ENCODE data around the gene EFCAB5.
"Not testable (repeated sequence)": the region's sequence is repeated elsewhere in the genome, so short reads cannot be mapped to it uniquely, and the experiment has no call there.

EFCAB5 gene

DNA sequence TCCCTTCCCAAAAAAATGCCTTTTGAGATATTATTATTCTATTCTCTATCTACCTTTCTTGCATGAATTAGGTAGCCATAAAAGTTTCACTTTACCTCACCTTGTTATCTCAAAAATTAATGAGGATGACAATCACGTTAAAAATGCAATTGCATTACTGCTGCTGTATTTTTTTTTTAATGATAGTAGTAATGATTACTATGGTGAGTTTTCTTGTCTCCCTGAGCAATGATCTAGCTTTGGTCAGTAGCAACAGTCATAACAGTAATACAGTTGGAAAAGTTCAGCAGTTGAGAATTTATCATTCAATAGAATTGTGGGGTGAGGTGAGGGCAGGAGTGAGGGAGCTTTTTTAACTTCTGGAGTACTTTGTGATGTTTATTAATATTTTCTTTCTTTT, at the start of gene EFCAB5:
EFCAB5 (plus strand) TSS at position 301 of the 400 bp plus-strand sequence. CDS start 163 bp downstream, outside the sequence.
- DNase-seq, result no peak

DNA sequence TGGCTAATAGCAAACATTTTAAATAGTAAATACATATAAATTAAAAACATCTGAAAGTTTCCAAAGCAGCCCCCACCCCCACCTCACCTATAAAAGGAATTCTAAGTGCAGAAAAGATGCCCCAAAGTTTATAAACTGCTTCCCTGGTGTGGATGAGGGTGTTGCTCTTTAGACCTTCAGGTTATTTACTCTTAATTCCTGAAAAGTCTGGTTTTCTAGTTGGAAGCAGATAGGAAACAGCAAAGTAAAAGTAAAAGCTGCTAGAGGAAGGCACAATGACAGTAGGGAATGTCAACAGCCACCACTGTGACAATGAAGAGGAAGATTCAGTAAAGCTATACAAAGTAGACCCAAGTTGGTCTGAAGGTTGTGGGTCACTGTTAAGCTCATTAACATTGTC, 49.2 kb upstream of the EFCAB5 start:
- DNase-seq, result no peak

DNA sequence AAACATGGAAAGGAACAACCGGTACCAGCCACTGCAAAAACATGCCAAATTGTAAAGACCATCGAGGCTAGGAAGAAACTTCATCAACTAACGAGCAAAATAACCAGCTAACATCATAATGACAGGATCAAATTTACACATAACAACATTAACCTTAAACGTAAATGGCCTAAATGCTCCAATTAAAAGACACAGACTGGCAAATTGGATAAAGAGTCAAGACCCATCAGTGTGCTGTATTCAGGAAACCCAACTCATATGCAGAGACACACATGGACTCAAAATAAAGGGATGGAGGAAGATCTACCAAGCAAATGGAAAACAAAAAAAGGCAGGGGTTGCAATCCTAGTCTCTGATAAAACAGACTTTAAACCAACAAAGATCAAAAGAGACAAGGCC, 44.3 kb upstream of the EFCAB5 start:
- not testable (repeated sequence) for DNase-seq

DNA sequence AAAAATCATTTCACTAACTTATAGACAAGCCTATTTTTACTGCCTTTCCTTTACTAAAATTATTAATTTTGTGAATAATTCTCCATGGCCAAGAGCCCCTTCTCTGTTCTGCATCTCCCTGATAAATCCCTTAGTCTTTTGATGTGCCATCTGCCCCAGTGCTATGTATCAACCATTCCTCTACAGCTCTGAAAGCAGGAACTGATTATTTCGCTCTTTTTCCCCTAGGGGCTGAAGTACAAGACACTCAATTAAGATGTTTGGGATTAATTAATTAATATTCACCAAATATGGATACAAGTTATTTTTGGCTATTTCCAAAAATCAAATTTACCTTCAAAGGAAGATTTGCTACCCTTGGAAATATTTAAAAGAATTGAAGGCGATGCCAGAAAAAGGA, 38.0 kb upstream of the EFCAB5 start:
- no peak for DNase-seq

DNA sequence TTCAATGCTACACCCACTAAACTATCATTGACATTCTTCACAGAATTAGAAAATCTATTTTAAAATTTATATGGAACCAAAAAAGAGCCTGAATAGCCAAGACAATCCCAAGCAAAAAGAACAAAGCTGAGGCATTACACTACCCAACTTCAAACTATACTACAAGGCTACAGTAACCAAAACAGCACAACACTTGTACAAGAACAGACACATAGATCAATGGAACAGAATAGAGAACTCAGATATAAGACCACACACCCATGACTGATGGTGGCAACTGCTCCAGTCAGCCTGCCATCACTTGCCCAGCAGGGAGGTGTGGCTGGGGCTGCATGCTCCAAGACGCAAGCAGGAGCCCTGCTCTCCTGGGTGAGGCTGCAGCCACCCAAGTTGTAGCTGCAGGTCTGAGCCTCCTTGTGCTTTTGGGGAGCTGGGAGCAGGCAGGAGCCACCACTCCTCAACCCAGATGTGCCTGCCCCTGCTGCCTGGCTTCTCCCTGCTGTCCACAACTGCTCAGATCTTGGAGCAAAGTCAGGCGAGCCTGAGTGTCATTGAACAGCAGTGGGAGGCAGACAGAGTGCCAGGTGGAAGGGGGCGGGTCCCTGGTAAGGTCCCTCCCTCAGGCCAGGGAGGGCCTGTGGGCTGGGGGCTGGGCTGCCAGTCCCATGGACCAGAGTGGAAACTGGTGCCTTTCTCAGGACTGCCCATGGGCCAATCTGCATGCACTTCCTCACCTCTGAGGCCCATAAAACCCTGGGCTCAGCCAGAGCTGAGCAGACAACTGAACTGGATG, 36.2 kb upstream of the EFCAB5 start:
- no peak for DNase-seq

DNA sequence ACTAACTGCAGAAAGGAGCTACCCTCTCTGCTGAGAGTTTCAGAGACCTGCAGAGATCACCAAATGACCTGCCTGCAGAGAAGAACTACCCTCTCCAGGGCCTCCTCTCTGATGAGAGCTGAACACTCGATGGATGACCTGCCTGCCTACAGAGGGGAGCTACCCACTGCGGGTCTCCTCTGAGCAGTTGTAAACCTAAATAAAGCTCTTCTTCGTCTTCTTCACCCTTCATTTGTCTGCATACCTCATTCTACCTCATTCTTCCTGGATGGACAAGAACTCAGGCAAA, 35.6 kb upstream of the EFCAB5 start:
- no peak for DNase-seq

DNA sequence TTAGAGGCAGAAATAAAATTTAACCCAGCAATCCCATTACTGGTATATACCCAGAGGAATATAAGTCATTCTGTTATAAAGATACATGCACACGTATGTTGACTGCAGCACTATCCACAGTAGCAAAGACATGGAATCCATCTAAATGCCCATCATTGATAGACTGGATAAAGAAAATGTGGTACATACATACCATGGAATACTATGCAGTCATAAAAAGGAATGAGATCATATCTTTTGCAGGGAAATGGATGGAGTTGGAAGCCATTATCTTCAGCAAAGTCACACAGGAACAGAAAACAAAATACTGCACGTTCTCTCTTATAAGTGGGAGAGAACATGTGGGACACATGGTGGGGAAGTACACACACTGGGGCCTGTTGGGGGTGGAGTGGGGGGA, 34.5 kb upstream of the EFCAB5 start:
- no peak for DNase-seq

DNA sequence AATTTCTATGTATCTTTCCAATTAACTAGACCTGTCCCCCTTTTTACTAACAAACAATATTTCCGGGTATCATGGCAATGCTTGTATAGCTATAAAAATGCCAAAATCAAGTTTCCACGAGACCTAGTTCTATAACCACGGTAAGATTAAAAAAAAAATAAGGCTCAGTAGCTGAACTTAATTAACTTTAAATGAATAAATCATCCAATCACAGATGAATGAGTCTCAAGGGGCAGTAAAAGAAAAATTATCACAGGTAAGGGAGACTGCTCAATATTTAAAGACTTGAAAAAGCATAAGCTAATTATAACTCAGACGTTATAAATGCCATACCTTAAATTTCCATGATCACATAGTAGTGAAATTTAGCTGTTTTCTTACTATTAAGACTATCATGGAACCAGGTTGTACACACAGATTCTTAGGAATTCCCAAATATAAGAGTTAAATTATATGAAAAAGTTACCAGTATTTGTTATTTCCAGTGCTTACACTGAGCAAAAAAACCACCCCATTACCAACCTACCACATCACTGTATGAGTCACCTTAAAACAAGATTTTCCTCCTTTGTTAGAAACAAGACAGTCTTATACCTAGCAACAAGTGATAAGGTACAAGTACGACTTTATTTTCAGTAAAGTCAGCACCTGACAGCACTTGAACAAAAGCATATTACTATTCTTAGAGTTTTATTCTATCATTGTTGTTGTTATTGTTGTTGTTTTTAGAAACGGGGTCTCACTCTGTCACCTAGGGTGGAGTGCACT, 32.0 kb upstream of the EFCAB5 start:
- DNase-seq, result no peak

DNA sequence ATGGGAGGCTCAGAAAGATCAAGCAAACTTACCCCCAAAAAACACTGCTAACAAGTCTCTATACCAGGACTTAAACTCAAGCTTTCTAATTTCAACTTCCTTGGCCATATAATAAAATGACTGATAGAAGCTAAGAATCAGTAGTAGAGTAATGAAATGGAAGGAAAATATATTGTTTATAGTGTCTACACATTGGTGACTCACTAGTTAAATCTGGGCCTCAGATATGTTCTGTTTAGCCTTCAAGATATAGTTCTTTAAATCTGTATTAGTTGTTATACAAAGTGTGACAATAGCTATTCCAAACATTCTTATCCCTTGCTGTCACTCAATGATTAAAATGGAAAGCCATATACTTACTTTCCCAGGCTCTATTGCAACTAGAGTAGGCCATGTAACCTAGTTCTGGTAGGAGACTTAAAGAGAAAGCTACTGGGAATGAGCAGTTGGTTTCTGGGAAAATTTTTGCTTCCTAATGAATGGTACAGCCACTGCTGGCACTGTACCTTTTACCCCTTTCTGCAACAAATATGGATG, 29.7 kb upstream of the EFCAB5 start:
- no peak for DNase-seq

DNA sequence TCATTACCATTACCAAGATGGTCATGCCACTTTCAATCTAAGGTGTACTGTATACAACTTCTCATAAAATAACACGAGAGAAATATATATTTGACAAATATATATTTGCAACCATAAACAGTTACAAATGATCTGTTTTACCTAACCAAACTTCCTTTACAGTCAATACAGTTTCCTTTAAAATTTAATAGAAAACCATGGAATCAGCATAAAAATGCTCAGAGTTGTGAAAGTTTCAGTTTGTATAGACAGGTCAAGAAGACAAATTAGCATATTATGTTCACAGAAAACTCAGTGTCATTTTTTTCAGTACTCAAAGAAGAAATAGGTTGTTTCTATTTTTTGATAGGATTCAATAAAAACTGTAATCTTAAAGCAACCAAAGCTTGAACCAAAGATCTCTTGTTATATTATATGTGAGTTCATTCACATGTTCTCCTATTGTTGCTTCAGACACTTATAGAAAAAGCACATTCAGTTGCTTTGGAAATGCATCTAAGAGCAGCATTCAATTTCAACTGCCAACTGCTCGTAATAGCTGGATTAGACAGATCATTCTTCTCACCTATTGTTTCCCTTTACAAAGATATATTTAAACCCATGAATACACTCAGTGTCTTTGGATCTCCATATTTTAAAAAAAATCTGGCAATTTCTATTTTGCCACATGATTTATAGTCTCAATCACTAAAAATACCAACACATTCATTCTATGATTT, 26.5 kb upstream of the EFCAB5 start:
- no peak for DNase-seq

DNA sequence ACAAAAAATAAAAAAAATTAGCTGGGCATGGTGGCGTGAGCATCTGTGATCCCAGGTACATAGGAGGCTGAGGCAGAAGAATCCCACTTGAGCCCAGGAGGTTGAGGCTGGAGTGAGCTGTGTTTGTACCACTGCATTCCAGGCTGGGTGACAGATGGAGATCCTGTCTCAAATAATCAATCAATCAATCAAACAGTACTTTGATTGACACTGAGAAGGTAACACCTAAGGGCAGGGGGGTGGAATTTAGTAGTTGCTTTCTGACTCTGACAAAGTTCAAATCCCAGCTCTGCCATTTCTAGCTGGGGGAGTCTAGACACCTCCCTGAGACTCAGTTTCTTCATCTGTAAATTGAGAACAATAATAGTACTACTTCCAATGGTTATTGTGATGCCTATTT, 23.4 kb upstream of the EFCAB5 start:
- DNase-seq, result no peak

DNA sequence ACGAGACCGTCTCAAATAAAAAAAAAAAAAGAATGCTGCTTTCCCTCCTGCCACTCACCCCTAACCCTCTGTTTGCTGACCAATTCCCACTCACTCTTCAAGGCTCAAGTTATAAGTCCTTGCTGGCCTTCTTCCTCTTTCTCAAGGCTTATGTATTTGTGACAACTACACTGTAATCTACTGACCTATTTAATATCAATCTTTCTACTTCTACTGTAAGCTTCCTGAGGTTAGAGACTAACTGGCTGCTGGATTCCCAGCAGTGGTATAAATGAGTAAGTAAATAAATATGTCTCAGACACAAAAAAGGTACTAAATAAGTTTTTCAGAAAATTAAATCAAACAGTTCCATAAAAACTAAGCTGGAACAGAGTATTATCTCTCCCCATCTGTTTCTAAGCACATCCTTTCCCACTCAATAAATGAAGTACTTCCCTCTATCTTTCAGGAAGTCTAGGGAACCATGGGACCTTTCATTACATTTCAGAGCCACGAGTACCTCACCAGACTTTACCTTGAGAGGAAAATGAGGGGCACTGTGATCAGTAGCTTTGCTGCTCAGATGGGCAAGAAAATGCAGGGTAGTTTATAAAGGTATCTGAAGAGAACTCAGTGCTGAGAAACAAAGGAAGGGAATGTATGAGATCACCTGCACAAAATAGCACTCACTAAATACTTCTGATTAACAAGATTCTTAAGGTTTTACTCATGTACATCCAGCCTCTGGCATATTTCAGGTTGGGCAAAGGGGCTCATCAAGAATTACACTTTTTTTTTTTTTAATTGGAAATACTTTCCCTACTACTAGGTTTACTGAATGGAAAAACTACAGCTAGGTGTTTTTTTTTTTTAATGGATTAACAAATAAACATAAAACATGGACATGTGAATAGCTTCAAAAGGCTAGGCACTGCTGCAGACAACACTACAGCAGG, 22.2 kb upstream of the EFCAB5 start:
- no peak for DNase-seq

DNA sequence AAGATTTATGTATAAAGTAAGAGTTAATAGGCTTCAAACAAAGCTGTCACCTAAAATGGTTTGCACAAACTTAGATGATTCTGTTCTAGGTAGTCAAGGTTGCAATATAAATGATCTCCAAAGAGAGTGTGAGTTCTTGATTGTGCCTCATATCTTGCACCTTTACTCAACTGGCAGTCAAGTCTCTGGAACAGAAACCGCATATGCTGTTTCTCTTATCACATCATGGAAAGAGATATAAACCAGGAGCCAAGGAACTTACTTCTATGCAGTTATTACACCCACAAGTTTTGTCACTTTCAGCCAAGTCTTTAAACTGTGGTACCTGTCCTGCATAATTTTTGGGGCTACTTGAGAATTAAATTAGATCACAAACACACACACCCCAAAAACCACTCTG, 16.6 kb upstream of the EFCAB5 start:
- no peak for DNase-seq

DNA sequence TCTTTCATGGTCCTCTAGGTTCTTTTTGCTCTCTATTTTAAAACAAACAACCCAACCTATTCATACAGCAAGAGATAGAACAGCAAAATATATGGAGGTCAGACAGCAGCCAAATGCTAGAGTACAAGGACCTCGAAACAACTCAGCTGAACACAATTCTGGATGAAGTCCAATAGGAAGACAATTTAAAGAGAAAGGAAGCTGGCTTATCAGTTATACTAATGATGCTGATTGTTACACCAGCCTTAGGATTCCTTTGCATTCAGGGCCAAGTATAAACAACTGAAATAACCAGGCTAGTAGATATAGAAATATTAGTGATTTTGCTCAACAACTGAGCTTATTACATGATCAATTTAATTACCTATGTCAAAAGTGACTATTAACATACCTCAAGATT, 13.9 kb upstream of the EFCAB5 start:
- DNase-seq, result no peak

DNA sequence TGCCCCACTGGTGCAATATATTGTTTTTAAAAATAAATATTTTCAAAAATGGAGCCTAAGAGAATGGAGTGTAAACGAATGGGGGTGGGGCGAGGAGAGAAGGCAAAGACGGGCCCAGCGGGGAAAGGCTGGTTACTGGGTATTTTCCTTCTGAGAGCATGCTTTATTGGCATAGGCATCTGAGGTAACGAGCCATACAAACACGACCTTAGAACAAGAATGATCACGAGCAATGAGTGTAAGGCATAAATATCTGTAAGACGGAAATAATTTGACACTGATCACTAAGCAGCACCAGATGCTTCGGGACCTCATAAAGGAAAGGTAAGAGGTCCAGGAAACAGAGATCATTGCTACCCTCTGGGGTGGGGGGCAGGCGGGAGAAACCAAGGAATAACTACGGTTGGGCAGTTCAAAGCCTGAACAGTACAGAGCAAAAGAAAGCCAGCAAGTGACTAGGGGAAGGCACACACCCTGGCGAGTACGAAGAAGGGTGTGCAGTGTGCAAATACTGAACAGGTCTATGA, 12.4 kb upstream of the EFCAB5 start:
- DNase-seq, result no peak

DNA sequence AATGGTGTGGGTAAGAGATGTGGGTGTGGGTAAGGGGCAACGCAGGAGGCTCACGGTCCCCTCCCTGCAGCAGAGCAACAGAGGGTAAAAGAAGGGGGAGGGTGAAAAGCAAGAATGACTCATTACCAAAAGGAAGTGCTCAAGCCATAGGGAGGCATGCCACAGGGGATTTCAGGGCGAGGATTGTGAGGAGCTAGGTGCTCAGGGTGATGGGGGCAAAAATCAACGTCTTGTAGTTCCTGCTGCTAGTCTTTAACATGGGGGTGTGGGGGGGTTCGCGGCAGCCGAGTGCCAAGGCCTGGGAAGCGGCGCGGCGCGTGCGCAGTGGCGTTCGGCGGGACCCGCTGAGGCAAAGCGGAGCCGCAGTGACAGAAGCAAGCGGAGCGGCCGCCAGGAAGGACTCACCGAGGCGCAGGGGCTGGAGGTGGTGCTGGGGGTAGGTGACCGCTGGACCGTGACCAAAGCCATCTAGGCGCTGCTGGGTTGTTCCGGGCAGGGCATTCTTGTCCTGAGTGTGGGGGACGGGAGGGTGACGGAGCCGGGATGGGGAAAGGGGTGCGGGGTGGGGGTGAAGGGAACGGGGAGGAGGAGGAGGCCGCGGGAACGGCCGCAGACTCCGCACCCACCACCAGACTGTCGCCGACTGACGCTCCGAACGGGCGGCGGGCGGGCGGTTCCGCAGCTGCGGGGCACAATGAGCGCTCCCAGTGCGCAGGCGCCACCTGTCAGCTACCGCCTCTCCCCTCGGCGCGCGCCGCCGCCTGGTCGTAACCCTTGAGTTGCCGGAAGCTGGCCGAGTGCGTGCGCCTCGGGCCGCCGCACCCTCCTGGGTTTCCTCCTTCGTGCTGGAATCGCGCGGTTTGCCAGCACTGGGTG, 11.7 kb upstream of the EFCAB5 start, which contains the start of gene SSH2:
SSH2 (minus strand) TSS at position 696 of the 876 bp plus-strand sequence; CDS start at position 468, 228 bp downstream.
- peak; percentile 85 for DNase-seq

DNA sequence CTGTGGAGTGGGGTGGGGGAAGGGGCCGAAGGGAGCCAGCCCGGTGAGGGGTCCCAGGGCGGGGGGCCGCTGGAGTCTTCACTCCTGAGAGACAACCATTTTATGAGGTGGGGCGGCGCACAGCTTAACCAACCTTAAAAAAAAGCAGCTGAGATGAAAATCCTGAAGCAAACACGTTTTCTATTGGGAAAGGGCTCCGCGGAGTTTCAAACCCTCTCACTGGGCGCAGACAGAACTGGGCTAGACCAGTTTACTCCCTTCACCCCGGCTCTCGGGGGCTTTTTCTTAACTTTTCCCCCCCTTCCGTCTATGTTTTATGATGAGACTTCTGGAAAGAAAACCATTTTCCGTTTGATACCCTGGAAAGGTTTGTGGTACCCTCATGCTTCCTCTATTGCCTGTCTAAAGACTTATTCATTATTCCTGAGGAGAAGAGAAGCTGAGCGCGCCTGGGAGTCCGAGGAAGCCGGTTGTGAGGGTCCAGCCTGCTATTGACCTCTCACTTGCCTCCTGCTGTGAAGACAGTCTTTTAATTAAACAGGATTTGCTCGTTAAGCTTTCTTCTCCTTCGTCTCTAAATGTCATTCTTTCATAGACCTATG, 10.9 kb upstream of the EFCAB5 start:
- DNase-seq, result no peak

DNA sequence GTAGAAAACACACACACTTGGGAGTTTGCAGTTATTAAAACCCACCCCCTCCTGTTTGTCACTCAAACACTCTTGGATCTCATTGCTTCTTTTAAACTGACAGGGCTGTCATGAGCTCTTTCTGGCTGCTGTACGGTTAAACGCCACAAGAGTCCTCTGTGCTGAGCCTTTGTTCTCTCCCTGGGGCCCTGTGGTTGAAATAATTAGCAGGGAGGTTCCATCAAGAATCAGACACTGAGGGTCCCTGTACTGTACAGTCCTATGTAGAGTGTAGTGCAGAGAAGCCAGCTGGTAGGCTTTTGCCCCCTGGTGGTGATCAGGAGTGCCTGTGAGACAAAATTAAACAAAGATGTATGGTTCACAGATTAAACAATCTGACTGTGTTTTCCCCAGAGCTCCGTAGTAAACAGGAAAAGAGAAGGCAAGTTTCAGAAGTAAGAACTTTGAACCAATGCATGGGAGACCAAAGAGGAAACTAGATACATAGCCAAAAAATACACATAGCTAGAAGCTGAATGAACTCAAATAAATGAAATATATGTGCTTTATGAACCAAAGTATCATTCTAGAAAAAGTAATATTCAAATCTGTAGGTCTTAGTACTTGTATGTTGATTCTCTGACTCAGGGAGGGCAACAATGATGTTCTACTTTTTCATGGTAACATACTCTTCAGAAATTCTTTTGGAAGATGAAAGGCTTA, 10.1 kb upstream of the EFCAB5 start:
- DNase-seq, result peak; percentile 54

DNA sequence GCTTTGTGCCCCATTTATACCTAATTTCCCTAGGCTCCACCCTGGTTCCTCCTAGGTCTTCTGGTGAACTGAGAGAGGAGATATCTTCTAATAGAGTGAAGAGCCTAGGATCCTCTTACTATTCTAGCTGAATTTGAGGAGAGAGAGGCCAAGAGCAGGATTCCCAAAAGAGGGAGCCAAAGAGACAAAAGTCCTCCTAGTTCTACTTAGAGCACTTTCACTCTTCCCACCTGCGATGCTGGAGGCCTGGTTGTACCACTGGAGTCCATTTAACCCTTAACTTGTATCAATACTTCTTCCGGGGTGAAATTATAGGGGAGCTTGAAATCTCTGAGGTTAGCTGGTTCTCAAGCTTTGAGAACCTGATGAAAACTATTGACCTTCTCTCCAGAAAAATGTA, 8.1 kb upstream of the EFCAB5 start:
- DNase-seq, result no peak

DNA sequence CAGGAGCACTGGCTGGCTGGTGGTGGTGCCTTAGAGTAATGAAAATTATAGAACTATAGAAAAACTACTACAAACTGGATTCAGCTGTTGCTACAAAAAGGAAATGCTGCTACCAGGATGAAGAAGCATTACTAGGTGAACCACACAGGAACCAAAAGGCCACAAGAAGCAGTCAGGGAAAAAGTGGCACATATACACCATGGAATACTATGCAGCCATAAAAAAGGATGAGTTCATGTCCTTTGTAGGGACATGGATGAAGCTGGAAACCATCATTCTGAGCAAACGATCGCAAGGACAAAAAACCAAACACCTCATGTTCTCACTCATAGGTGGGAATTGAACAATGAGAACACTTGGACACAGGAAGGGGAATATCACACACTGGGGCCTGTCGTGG, 5.5 kb upstream of the EFCAB5 start:
- DNase-seq, result not testable (repeated sequence)
